ENCODE results near the gene ACP1.

The ACP1 gene

DNA sequence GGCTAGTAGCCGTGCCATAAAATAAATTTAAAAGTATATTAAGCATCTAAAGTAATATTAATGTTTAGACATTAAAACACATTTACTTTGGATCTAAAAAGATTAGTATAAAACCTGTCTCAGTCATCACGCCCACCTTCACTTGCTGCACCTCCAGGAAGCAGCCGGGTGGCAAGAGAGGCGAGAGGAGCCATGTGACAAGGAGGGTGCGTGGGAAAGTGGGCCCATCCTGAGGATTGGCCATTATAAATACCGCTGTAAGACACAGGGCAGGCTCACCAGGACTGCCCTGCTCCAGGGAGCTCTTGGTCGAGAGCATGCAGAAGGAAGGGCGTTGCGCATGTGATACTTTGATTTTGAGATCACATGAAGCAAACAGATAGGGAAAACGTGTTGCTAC is 57.6 kb downstream of the ACP1 start:
- TF ChIP-seq EZH2phosphoT487 (IDR thresholded peaks at IDR 0.05; ENCODE audit: borderline replicate concordance, low read length) = no peak
- TF ChIP-seq, protein P1, sequence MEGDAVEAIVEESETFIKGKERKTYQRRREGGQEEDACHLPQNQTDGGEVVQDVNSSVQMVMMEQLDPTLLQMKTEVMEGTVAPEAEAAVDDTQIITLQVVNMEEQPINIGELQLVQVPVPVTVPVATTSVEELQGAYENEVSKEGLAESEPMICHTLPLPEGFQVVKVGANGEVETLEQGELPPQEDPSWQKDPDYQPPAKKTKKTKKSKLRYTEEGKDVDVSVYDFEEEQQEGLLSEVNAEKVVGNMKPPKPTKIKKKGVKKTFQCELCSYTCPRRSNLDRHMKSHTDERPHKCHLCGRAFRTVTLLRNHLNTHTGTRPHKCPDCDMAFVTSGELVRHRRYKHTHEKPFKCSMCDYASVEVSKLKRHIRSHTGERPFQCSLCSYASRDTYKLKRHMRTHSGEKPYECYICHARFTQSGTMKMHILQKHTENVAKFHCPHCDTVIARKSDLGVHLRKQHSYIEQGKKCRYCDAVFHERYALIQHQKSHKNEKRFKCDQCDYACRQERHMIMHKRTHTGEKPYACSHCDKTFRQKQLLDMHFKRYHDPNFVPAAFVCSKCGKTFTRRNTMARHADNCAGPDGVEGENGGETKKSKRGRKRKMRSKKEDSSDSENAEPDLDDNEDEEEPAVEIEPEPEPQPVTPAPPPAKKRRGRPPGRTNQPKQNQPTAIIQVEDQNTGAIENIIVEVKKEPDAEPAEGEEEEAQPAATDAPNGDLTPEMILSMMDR (IDR thresholded peaks at IDR 0.05; ENCODE audit: low read depth, low read length, poor library complexity, severe bottlenecking) = no peak
- Histone ChIP-seq H3K9me3 (ENCODE audit: control insufficient read depth, insufficient read depth, low read length) (peaks cover 5% of the 10 kb centered on the region; the same call in 1 of the 2 replicates), H3K4me1 (ENCODE audit: control insufficient read depth, low read length) (no peaks in the 10 kb centered on the region), H3K4me2 (ENCODE audit: low read length) (no peak overlapping the region), H3K36me3 (ENCODE audit: control insufficient read depth, low read length) (no peaks in the 10 kb centered on the region), H3K79me2 (ENCODE audit: control insufficient read depth, low read length) (no peaks in the 10 kb centered on the region), H3K9me2 (replicated peaks; ENCODE audit: control insufficient read depth, low read length) (no peaks in the 10 kb centered on the region), H4K20me1 (ENCODE audit: control insufficient read depth, insufficient read depth, low read depth, low read length) (no peaks in the 10 kb centered on the region), H3K27ac (ENCODE audit: low read depth, low read length) (no peak overlapping the region), H3K27me3 (ENCODE audit: control insufficient read depth, low read length) (no peaks in the 10 kb centered on the region), H3K4me3 (ENCODE audit: low read length) (no peak overlapping the region), H3F3A (ENCODE audit: control insufficient read depth, insufficient read depth) (no peaks in the 10 kb centered on the region)

DNA sequence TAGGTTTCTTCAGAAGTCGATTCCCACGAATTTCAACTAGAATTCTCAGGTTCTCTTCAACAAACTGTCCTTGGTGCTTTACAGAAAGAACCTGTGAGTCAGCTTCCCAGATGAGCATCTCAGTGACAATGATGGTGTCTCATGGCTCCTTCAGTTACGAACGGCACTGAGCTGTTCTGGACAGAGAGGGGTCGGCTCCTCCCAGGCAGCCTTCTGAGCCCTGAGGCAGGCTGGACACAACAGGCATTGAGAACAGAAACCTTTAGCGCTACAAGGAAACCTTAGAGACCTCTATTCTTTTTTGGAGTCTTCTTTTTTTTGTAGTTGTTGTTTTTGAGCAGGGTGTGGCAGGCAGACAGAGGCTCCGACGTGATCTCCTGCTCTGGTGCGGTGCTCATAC is 58.3 kb downstream of the ACP1 start:
- Histone ChIP-seq H3K4me3 (ENCODE audit: low read length) (no peak overlapping the region), H3K4me2 (ENCODE audit: low read length) (no peak overlapping the region), H3F3A (ENCODE audit: control insufficient read depth, insufficient read depth) (no peaks in the 10 kb centered on the region), H3K9me2 (replicated peaks; ENCODE audit: control insufficient read depth, low read length) (no peaks in the 10 kb centered on the region), H3K36me3 (ENCODE audit: control insufficient read depth, low read length) (no peaks in the 10 kb centered on the region), H3K27ac (ENCODE audit: low read depth, low read length) (no peak overlapping the region), H4K20me1 (ENCODE audit: control insufficient read depth, insufficient read depth, low read depth, low read length) (no peaks in the 10 kb centered on the region), H3K9me3 (ENCODE audit: control insufficient read depth, insufficient read depth, low read length) (peaks cover 5% of the 10 kb centered on the region; the same call in 1 of the 2 replicates), H3K27me3 (ENCODE audit: control insufficient read depth, low read length) (no peaks in the 10 kb centered on the region), H3K79me2 (ENCODE audit: control insufficient read depth, low read length) (no peaks in the 10 kb centered on the region), H3K4me1 (ENCODE audit: control insufficient read depth, low read length) (no peaks in the 10 kb centered on the region)
- no peak for TF ChIP-seq EZH2phosphoT487 (IDR thresholded peaks at IDR 0.05; ENCODE audit: borderline replicate concordance, low read length)
- TF ChIP-seq, protein P1 (IDR thresholded peaks at IDR 0.05; ENCODE audit: low read depth, low read length, poor library complexity, severe bottlenecking) = no peak

Measured in DOHH2 (cell line).